HepG2 (cell line): ENCODE data around the gene NEK6. TPM values are rescaled to one million over a fixed set of nuclear protein-coding genes. Genes with fewer than 3 reads are reported as not detected.

ENCODE experiments used
- ARID4A ChIP-seq: sonication (generic); formaldehyde crosslinking; IDR thresholded peaks from 2 replicates; pipeline ENCODE4 v1.5.0; 2020; ENCODE audit warnings: mild to moderate bottlenecking, missing genetic modification reagents, borderline replicate concordance
- DNMT3B ChIP-seq: conservative IDR thresholded peaks from 2 replicates; pipeline ENCODE4 v1.6.1; 2016; ENCODE audit warnings: missing biosample characterization, control low read depth
- ESRRA ChIP-seq: sonication (generic); formaldehyde crosslinking; IDR thresholded peaks from 2 replicates; pipeline ENCODE4 v1.5.1; 2020; ENCODE audit warnings: mild to moderate bottlenecking, low read depth, missing genetic modification reagents
- FOXC1 ChIP-seq: sonication (generic); formaldehyde crosslinking; IDR thresholded peaks from 2 replicates; pipeline ENCODE4 v1.8.0; 2022; ENCODE audit warnings: mild to moderate bottlenecking, missing genetic modification reagents, borderline replicate concordance
- FOXK1 ChIP-seq: sonication (generic); formaldehyde crosslinking; IDR thresholded peaks from 2 replicates; pipeline ENCODE4 v1.4.0; 2020; ENCODE audit warnings: low read depth, missing genetic modification reagents, borderline replicate concordance
- GATAD2A ChIP-seq: IDR thresholded peaks from 2 replicates; pipeline ENCODE4 v1.6.1; 2016
- HBP1 ChIP-seq: IDR thresholded peaks from 2 replicates; pipeline ENCODE4 v1.6.1; 2016; ENCODE audit warnings: low read depth, control low read depth
- HDAC2 ChIP-seq: sonication (generic); formaldehyde crosslinking; IDR thresholded peaks from 2 replicates; pipeline ENCODE4 v1.4.0; 2020; ENCODE audit warnings: missing genetic modification reagents
- NR2F1 ChIP-seq, 2 experiments: fragments of 450-650 bp in 1 of 2; formaldehyde crosslinking in 1 of 2; IDR thresholded peaks; 2 replicates each; pipeline versions ENCODE4 v1.5.0 to v1.6.1; 2016 to 2020; ENCODE audit warnings: mild to moderate bottlenecking in 1 of 2, missing compliant biosample characterization in 1 of 2, missing genetic modification reagents in 1 of 2, moderate library complexity in 1 of 2
- SALL1 ChIP-seq: sonication (generic); formaldehyde crosslinking; IDR thresholded peaks from 2 replicates; pipeline ENCODE4 v1.8.0; 2022; ENCODE audit warnings: mild to moderate bottlenecking, missing genetic modification reagents
- STAT6 ChIP-seq: sonication (generic); formaldehyde crosslinking; IDR thresholded peaks from 2 replicates; pipeline ENCODE4 v1.4.0; 2020; ENCODE audit warnings: missing genetic modification reagents, mild to moderate bottlenecking, borderline replicate concordance
- TCF7 ChIP-seq: sonication (generic); IDR thresholded peaks from 2 replicates; pipeline ENCODE4 v1.6.1; 2016; ENCODE audit warnings: antibody characterized with exemption, low read depth
- TEAD3 ChIP-seq: optimal IDR thresholded peaks from 2 replicates; pipeline ENCODE3; 2016; ENCODE audit warnings: borderline replicate concordance
- ZBTB25 ChIP-seq: IDR thresholded peaks from 2 replicates; pipeline ENCODE4 v1.6.1; 2018; ENCODE audit warnings: missing genetic modification reagents
- ZNF414 ChIP-seq: sonication (generic); formaldehyde crosslinking; IDR thresholded peaks from 2 replicates; pipeline ENCODE4 v1.5.0; 2020; ENCODE audit warnings: missing genetic modification reagents
- ZNF563 ChIP-seq: sonication (generic); formaldehyde crosslinking; IDR thresholded peaks from 2 replicates; pipeline ENCODE4 v1.8.0; 2022; ENCODE audit warnings: mild to moderate bottlenecking, moderate library complexity, missing genetic modification reagents
- polyA plus RNA-seq, 8 experiments: library from polyadenylated mRNA; depleted of rRNA in 3 of 8; stranded (reverse) in 7 of 8; unstranded in 1 of 8; fragments of >200 nt; fragmentation: Illumina TruSeq in 4 of 8; extraction: Trizol in 4 of 8; gene quantifications; 2 replicates each; pipeline versions ENCODE4 v1.2.1 to v1.2.3, GENCODE V29; 2011 to 2016; ENCODE audit warnings: low read depth in 4 of 8, missing spikeins in 1 of 8, mixed read lengths in 1 of 8; ENCODE audit not compliant: insufficient read depth in 1 of 8
- total RNA-seq, 5 experiments: library from RNA; depleted of rRNA; stranded (reverse); fragments of >200 nt; fragmentation: Illumina TruSeq; extraction: Trizol; gene quantifications; 2 replicates each; pipeline ENCODE4 v1.2.3, GENCODE V29; 2016; ENCODE audit warnings: low read depth in 1 of 5

The NEK6 gene
- total and polyA plus RNA-seq, 2 of the 13 experiments (the other 11 are each of a cell fraction or from before 2014, with no cell fraction given): 30.4 to 119 TPM

- TF ChIP-seq NR2F1 (CRISPR knock-in tag; IDR thresholded peaks at IDR 0.05) (peak; percentile 70 to 77; a peak in 3 of 4 replicates), ZNF563 (CRISPR knock-in tag) (no peak), FOXK1 (CRISPR knock-in tag) (peak; percentile 74; the same call in 1 of the 2 replicates), TCF7 (peak; percentile 44), GATAD2A (CRISPR knock-in tag) (peak; percentile 92), SALL1 (peak; percentile 68; the same call in 1 of the 2 replicates), DNMT3B (no peak), ARID4A (CRISPR knock-in tag) (peak; percentile 59; the same call in 1 of the 2 replicates), ESRRA (CRISPR knock-in tag) (0 out of 2 replicates have a peak, but pooled peaks have one; percentile 21), FOXC1 (CRISPR knock-in tag) (peak; percentile 66; the same call in 1 of the 2 replicates), HDAC2 (CRISPR knock-in tag) (peak; percentile 73), ZNF414 (CRISPR knock-in tag) (0 out of 2 replicates have a peak, but pooled peaks have one; percentile 37), STAT6 (CRISPR knock-in tag) (no peak), HBP1 (CRISPR knock-in tag) (0 out of 2 replicates have a peak, but pooled peaks have one; percentile 19), ZBTB25 (CRISPR knock-in tag) (0 out of 2 replicates have a peak, but pooled peaks have one; percentile 43), TEAD3 (peak; percentile 17)
These were observed 133.3 kb downstream of the NEK6 start (continued) for GRCh38 chr9:124390794-124391658.
